IMR-90 (cell line): Measurements from ENCODE around the gene ARRB1. TPM values are rescaled to one million over a fixed set of nuclear protein-coding genes. Genes with fewer than 3 reads are reported as not detected.

ENCODE experiments used
- ATAC-seq: fragments of 200-7000 bp; cut with Tn5 transposase; 2 replicates; pipeline ENCODE4 v1.9.1; 2020; ENCODE audit warnings: low read depth, mild to moderate bottlenecking, moderate library complexity
- BruUV-seq: library from RNA; stranded (reverse); fragments of 400-500 nt; replicated peaks from 2 replicates; lab custom pipeline; 2021; lab: Mats Ljungman, UMichigan
- CTCF ChIA-PET: fragments of 300-600 bp; formaldehyde crosslinking; extraction: SDS; loops from one replicate; lab custom pipeline; 2021; ENCODE audit warnings: antibody characterized with exemption; lab: Yijun Ruan, JAX
- POLR2A ChIA-PET: fragments of 300-600 bp; sonication (Branson Sonifier 250); formaldehyde crosslinking; loops from one replicate; lab custom pipeline; 2022; ENCODE audit warnings: antibody characterized with exemption; ENCODE audit not compliant: unreplicated experiment; lab: Charles Lee
- DNase-seq: peaks from one replicate; pipeline ENCODE4 v3.0.0; 2013
- H2AFZ ChIP-seq: replicated peaks from 2 replicates; pipeline ENCODE3; 2013; ENCODE audit warnings: low read length, mild to moderate bottlenecking; ENCODE audit not compliant: poor library complexity
- H2AK5ac ChIP-seq: 2 replicates; pipeline ENCODE4 v1.6.1; 2013; ENCODE audit warnings: low read depth, low read length, inconsistent platforms
- H2AK9ac ChIP-seq: replicated peaks from 2 replicates; pipeline ENCODE3; 2013; ENCODE audit warnings: mild to moderate bottlenecking, low read depth, low read length, moderate library complexity; ENCODE audit not compliant: poor library complexity
- H2BK120ac ChIP-seq: 2 replicates; pipeline ENCODE4 v1.6.1; 2013; ENCODE audit warnings: low read depth, low read length, inconsistent platforms
- H2BK15ac ChIP-seq: 3 replicates; pipeline ENCODE4 v1.6.1; 2013; ENCODE audit warnings: low read depth, low read length, inconsistent platforms
- H2BK20ac ChIP-seq: 2 replicates; pipeline ENCODE4 v1.6.1; 2013; ENCODE audit warnings: low read depth, mild to moderate bottlenecking, inconsistent platforms, low read length, moderate library complexity
- H2BK5ac ChIP-seq: 2 replicates; pipeline ENCODE4 v1.6.1; 2013; ENCODE audit warnings: mild to moderate bottlenecking, low read depth, low read length, inconsistent platforms; ENCODE audit not compliant: poor library complexity, severe bottlenecking
- H3K14ac ChIP-seq: replicated peaks from 2 replicates; pipeline ENCODE4 v1.6.1; 2013; ENCODE audit warnings: low read depth, low read length, inconsistent platforms
- H3K18ac ChIP-seq: 2 replicates; pipeline ENCODE4 v1.6.1; 2013; ENCODE audit warnings: low read depth, low read length, control low read depth
- H3K23ac ChIP-seq: 2 replicates; pipeline ENCODE4 v1.6.1; 2013; ENCODE audit warnings: low read depth, low read length, inconsistent platforms
- H3K27ac ChIP-seq: 2 replicates; pipeline ENCODE4 v1.5.1; 2013; ENCODE audit warnings: mild to moderate bottlenecking, control low read depth, low read length; ENCODE audit not compliant: insufficient read depth
- H3K27me3 ChIP-seq: 2 replicates; pipeline ENCODE4 v1.6.1; 2013; ENCODE audit warnings: low read length; ENCODE audit not compliant: control insufficient read depth, insufficient read depth
- H3K36me3 ChIP-seq: 2 replicates; pipeline ENCODE4 v1.6.1; 2013; ENCODE audit warnings: low read length, mixed read lengths; ENCODE audit not compliant: control insufficient read depth, insufficient read depth
- H3K4ac ChIP-seq: 2 replicates; pipeline ENCODE4 v1.6.1; 2013; ENCODE audit warnings: low read depth, low read length, inconsistent platforms
- H3K4me1 ChIP-seq: 2 replicates; pipeline ENCODE4 v1.6.1; 2013; ENCODE audit warnings: low read length, mixed read lengths; ENCODE audit not compliant: control insufficient read depth, insufficient read depth
- H3K4me2 ChIP-seq: 2 replicates; pipeline ENCODE4 v1.6.1; 2013; ENCODE audit warnings: low read depth, mild to moderate bottlenecking, control low read depth, low read length, moderate library complexity
- H3K4me3 ChIP-seq: 2 replicates; pipeline ENCODE4 v1.5.1; 2013; ENCODE audit warnings: low read depth, mild to moderate bottlenecking, control low read depth, low read length, moderate library complexity; ENCODE audit not compliant: insufficient read depth
- H3K56ac ChIP-seq: 2 replicates; pipeline ENCODE4 v1.6.1; 2013; ENCODE audit warnings: low read length, inconsistent platforms; ENCODE audit not compliant: insufficient read depth; ENCODE audit errors: extremely low read depth
- H3K79me1 ChIP-seq, 2 experiments: 2 replicates each; pipeline ENCODE4 v1.6.1; 2013; ENCODE audit warnings: low read length in 2 of 2, inconsistent platforms in 1 of 2, low read depth in 1 of 2
- H3K9ac ChIP-seq: 2 replicates; pipeline ENCODE4 v1.6.1; 2013; ENCODE audit warnings: low read depth, low read length, control low read depth
- H3K9me1 ChIP-seq: 2 replicates; pipeline ENCODE4 v1.6.1; 2013; ENCODE audit warnings: low read length, inconsistent platforms; ENCODE audit not compliant: insufficient read depth
- H3K9me3 ChIP-seq: 2 replicates; pipeline ENCODE4 v1.6.1; 2013; ENCODE audit warnings: low read length; ENCODE audit not compliant: control insufficient read depth, insufficient read depth
- H4K20me1 ChIP-seq: 2 replicates; pipeline ENCODE4 v1.6.1; 2013; ENCODE audit warnings: low read length, inconsistent platforms; ENCODE audit not compliant: insufficient read depth
- H4K5ac ChIP-seq: 2 replicates; pipeline ENCODE4 v1.6.1; 2013; ENCODE audit warnings: mild to moderate bottlenecking, low read depth, low read length, control low read depth
- H4K8ac ChIP-seq, 2 experiments: 2 replicates each; pipeline ENCODE4 v1.6.1; 2013; ENCODE audit warnings: low read depth in 2 of 2, low read length in 2 of 2, control low read depth in 1 of 2, inconsistent platforms in 1 of 2
- H4K91ac ChIP-seq: 2 replicates; pipeline ENCODE4 v1.6.1; 2013; ENCODE audit warnings: low read depth, low read length, inconsistent platforms; ENCODE audit not compliant: insufficient read depth
- RFX5 ChIP-seq: IDR thresholded peaks from 2 replicates; pipeline ENCODE4 v1.8.0; 2012; ENCODE audit warnings: low read depth, mild to moderate bottlenecking, low read length, moderate library complexity
- WGBS, 2 experiments: methylation state at CpG; one replicate each; pipeline versions ENCODE4 v1.1.5 to v1.1.7; 2013; ENCODE audit warnings: missing lambda C conversion rate in 2 of 2; ENCODE audit not compliant: insufficient read length in 1 of 2; ENCODE audit errors: extremely low coverage in 2 of 2; 5-methylcytosine and 5-hydroxymethylcytosine counted together
- dilution Hi-C: fragments of 300-500 bp; cut with HindIII; formaldehyde crosslinking; loops from one replicate; pipeline ENCODE4 v1.14.3; 2018; ENCODE audit warnings: low sequenced_read_pairs; ENCODE audit not compliant: unreplicated experiment
- in situ Hi-C: fragments of 300-500 bp; cut with MboI; formaldehyde crosslinking; loops from 3 replicates; pipeline ENCODE4 v1.14.3; 2019; ENCODE audit warnings: low sequenced_read_pairs, inconsistent platforms, mixed read lengths
- intact Hi-C: fragments of 100-400 bp; cut with micrococcal nuclease; formaldehyde crosslinking; loops from 2 replicates; pipeline ENCODE4 v1.10.0; 2022
- polyA plus RNA-seq, 3 experiments: library from polyadenylated mRNA; depleted of rRNA; stranded (reverse); fragments of >200 nt; gene quantifications; 2 replicates each; pipeline ENCODE4 v1.2.3, GENCODE V29; 2012; ENCODE audit warnings: low replicate concordance in 1 of 3
- total RNA-seq: library from RNA; depleted of rRNA; stranded (reverse); fragments of >200 nt; gene quantifications from 2 replicates; pipeline ENCODE4 v1.2.3, GENCODE V29; 2012

The ARRB1 gene
- total and polyA plus RNA-seq, 2 of the 4 experiments (the other 2 are of a cell fraction), result 11.0 to 17.4 TPM

- Histone ChIP-seq H4K91ac (no peak overlapping the region), H3K9me1 (no peaks in the 10 kb centered on the region), H2AFZ (no peak overlapping the region), H3K4me3 (no peak overlapping the region), H4K8ac (no peak overlapping the region), H3K14ac (no peak overlapping the region), H3K4me1 (no peaks in the 10 kb centered on the region), H4K5ac (no peak overlapping the region), H2AK9ac (no peak overlapping the region), H4K20me1 (no peaks in the 10 kb centered on the region; the same call in 1 of the 2 replicates), H2BK120ac (no peak overlapping the region), H3K4ac (no peak overlapping the region), H2BK15ac (no peak overlapping the region), H3K27ac (no peak overlapping the region), H3K27me3 (peaks cover 76% of the 10 kb centered on the region), H2BK5ac (no peak overlapping the region), H3K9me3 (no peaks in the 10 kb centered on the region), H3K4me2 (no peak overlapping the region), H3K79me1 (no peaks in the 10 kb centered on the region), H3K56ac (no peak overlapping the region), H2AK5ac (no peak overlapping the region), H3K23ac (no peak overlapping the region), H3K9ac (no peak overlapping the region), H3K18ac (no peak overlapping the region), H3K36me3 (no peaks in the 10 kb centered on the region), H2BK20ac (no peak overlapping the region)
- in situ Hi-C loops (no loop called here), intact Hi-C loops (loop anchor here (2.0 kb wide), 2 partner anchors 95 to 217 kb away; no protein-coding TSS in a partner anchor), dilution Hi-C loops (no loop called here)
- TF ChIP-seq RFX5, result no peak
- ChIA-PET CTCF (interaction anchor here (1.3 kb wide), 1 partner anchor 99 kb away, joined by 3 read pairs; no protein-coding TSS in a partner anchor), POLR2A (no interaction called here)
- WGBS, 2 experiments, result no CpG with 5 or more reads among the region's 10 CpGs
- ATAC-seq (no peak), DNase-seq (no peak)
- BruUV-seq, result no TSS peak
Observed at GRCh38 chr11:75239531-75240290, 111.8 kb downstream of the ARRB1 start.
